H9 (cell line): ENCODE data around the gene IST1. TPM values are rescaled to one million over a fixed set of nuclear protein-coding genes. Genes with fewer than 3 reads are reported as not detected.

ENCODE experiments used
- DNase-seq: peaks from one replicate; pipeline ENCODE4 v3.0.0-alpha.2; 2017
- H2AFZ ChIP-seq: one replicate; pipeline ENCODE4 v1.6.1; 2013; ENCODE audit warnings: mild to moderate bottlenecking, low read length, control low read depth, moderate library complexity
- H2AK5ac ChIP-seq: 2 replicates; pipeline ENCODE4 v1.6.1; 2013; ENCODE audit warnings: low read length, control low read depth, mixed read lengths; ENCODE audit not compliant: insufficient read length
- H2BK120ac ChIP-seq: one replicate; pipeline ENCODE4 v1.6.1; 2013; ENCODE audit warnings: low read depth, mild to moderate bottlenecking, low read length, control low read depth, inconsistent platforms; ENCODE audit not compliant: poor library complexity, severe bottlenecking
- H2BK12ac ChIP-seq: 2 replicates; pipeline ENCODE4 v1.6.1; 2013; ENCODE audit warnings: low read length, control low read depth, mixed read lengths, low read depth; ENCODE audit not compliant: insufficient read length
- H2BK15ac ChIP-seq: 2 replicates; pipeline ENCODE4 v1.6.1; 2013; ENCODE audit warnings: low read depth, low read length, control low read depth
- H2BK20ac ChIP-seq: one replicate; pipeline ENCODE4 v1.6.1; 2013; ENCODE audit warnings: low read depth, mild to moderate bottlenecking, low read length, control low read depth, inconsistent platforms; ENCODE audit not compliant: poor library complexity, severe bottlenecking
- H2BK5ac ChIP-seq: 2 replicates; pipeline ENCODE4 v1.6.1; 2013; ENCODE audit warnings: low read length, control low read depth, mixed read lengths; ENCODE audit not compliant: insufficient read length
- H3K14ac ChIP-seq: 2 replicates; pipeline ENCODE4 v1.6.1; 2013; ENCODE audit warnings: low read length, control low read depth; ENCODE audit not compliant: insufficient read depth
- H3K18ac ChIP-seq: 2 replicates; pipeline ENCODE4 v1.6.1; 2013; ENCODE audit warnings: low read depth, mild to moderate bottlenecking, mixed read lengths, low read length, control low read depth; ENCODE audit not compliant: insufficient read length
- H3K23ac ChIP-seq: 2 replicates; pipeline ENCODE4 v1.6.1; 2013; ENCODE audit warnings: low read length, control low read depth, mixed read lengths, low read depth; ENCODE audit not compliant: insufficient read length
- H3K23me2 ChIP-seq: 2 replicates; pipeline ENCODE4 v1.6.1; 2013; ENCODE audit warnings: low read depth, mild to moderate bottlenecking, mixed read lengths, low read length, control low read depth; ENCODE audit not compliant: insufficient read length, poor library complexity, severe bottlenecking
- H3K27ac ChIP-seq: 2 replicates; pipeline ENCODE4 v1.5.1; 2013; ENCODE audit warnings: low read length, control low read depth, mixed read lengths, low read depth; ENCODE audit not compliant: insufficient read length
- H3K27me3 ChIP-seq: 2 replicates; pipeline ENCODE4 v1.6.1; 2013; ENCODE audit warnings: low read length, control low read depth, inconsistent platforms; ENCODE audit not compliant: insufficient read depth
- H3K4ac ChIP-seq: 2 replicates; pipeline ENCODE4 v1.6.1; 2013; ENCODE audit warnings: low read depth, mild to moderate bottlenecking, control low read depth, inconsistent platforms, low read length, moderate library complexity
- H3K4me1 ChIP-seq: 2 replicates; pipeline ENCODE4 v1.6.1; 2013; ENCODE audit warnings: low read length, control low read depth, inconsistent platforms; ENCODE audit not compliant: insufficient read depth
- H3K4me2 ChIP-seq: 2 replicates; pipeline ENCODE4 v1.6.1; 2013; ENCODE audit warnings: low read length, control low read depth, mixed read lengths; ENCODE audit not compliant: insufficient read length, insufficient read depth
- H3K56ac ChIP-seq: 2 replicates; pipeline ENCODE4 v1.6.1; 2013; ENCODE audit warnings: low read depth, mild to moderate bottlenecking, mixed read lengths, low read length, control low read depth; ENCODE audit not compliant: insufficient read length
- H3K79me1 ChIP-seq: 2 replicates; pipeline ENCODE4 v1.6.1; 2013; ENCODE audit warnings: low read depth, mild to moderate bottlenecking, moderate library complexity, low read length, control low read depth, inconsistent platforms; ENCODE audit not compliant: insufficient read depth, poor library complexity, severe bottlenecking
- H3K79me2 ChIP-seq: 2 replicates; pipeline ENCODE4 v1.6.1; 2013; ENCODE audit warnings: low read length, control low read depth, inconsistent platforms; ENCODE audit not compliant: insufficient read depth
- H3K9ac ChIP-seq: 2 replicates; pipeline ENCODE4 v1.6.1; 2013; ENCODE audit warnings: low read length, control low read depth, mixed read lengths; ENCODE audit not compliant: insufficient read length; ENCODE audit errors: extremely low read depth
- H3K9me3 ChIP-seq: one replicate; pipeline ENCODE4 v1.6.1; 2013; ENCODE audit warnings: low read depth, low read length, inconsistent platforms; ENCODE audit not compliant: control insufficient read depth
- H3T11ph ChIP-seq: one replicate; pipeline ENCODE4 v1.6.1; 2013; ENCODE audit warnings: mild to moderate bottlenecking, low read length, control low read depth, inconsistent platforms
- H4K20me1 ChIP-seq: one replicate; pipeline ENCODE4 v1.6.1; 2013; ENCODE audit not compliant: control insufficient read depth, insufficient read length, insufficient read depth
- H4K5ac ChIP-seq: 2 replicates; pipeline ENCODE4 v1.6.1; 2013; ENCODE audit warnings: low read depth, mild to moderate bottlenecking, mixed read lengths, low read length, control low read depth; ENCODE audit not compliant: insufficient read length
- H4K8ac ChIP-seq: replicated peaks from 2 replicates; pipeline ENCODE4 v1.6.1; 2013; ENCODE audit warnings: low read length, control low read depth, mixed read lengths, low read depth; ENCODE audit not compliant: insufficient read length
- H4K91ac ChIP-seq: 2 replicates; pipeline ENCODE4 v1.6.1; 2013; ENCODE audit warnings: low read depth, mild to moderate bottlenecking, moderate library complexity, mixed read lengths, low read length, control low read depth; ENCODE audit not compliant: insufficient read length
- H3K27ac Mint-ChIP-seq, 3 experiments: 2 replicates in 2 of 3; 3 replicates in 1 of 3; pipeline ENCODE4 v1.8.0; 2020 to 2021; ENCODE audit warnings: mixed read lengths in 3 of 3, mild to moderate bottlenecking in 1 of 3, moderate library complexity in 1 of 3
- H3K27me3 Mint-ChIP-seq: 2 replicates; pipeline ENCODE4 v1.8.0; 2021; ENCODE audit warnings: low read depth, mild to moderate bottlenecking, moderate library complexity, mixed read lengths
- H3K36me3 Mint-ChIP-seq, 3 experiments: 2 replicates in 2 of 3; 3 replicates in 1 of 3; pipeline ENCODE4 v1.8.0; 2020 to 2021; ENCODE audit warnings: low read depth in 3 of 3, mixed read lengths in 3 of 3; ENCODE audit not compliant: insufficient read depth in 1 of 3
- H3K4me1 Mint-ChIP-seq, 2 experiments: 2 replicates each; pipeline ENCODE4 v1.8.0; 2020; ENCODE audit warnings: mixed read lengths in 2 of 2
- H3K4me3 Mint-ChIP-seq, 2 experiments: 2 replicates in 1 of 2; 3 replicates in 1 of 2; pipeline ENCODE4 v1.8.0; 2020 to 2021; ENCODE audit warnings: mild to moderate bottlenecking in 2 of 2, mixed read lengths in 2 of 2, moderate library complexity in 1 of 2
- H3K9me3 Mint-ChIP-seq, 2 experiments: 2 replicates in 1 of 2; 3 replicates in 1 of 2; pipeline ENCODE4 v1.8.0; 2020; ENCODE audit warnings: mild to moderate bottlenecking in 2 of 2, mixed read lengths in 2 of 2, moderate library complexity in 1 of 2
- CTCF ChIP-seq: fragments of 200-600 bp; sonication (generic); conservative IDR thresholded peaks from 3 replicates; pipeline ENCODE4 v1.8.0; 2021; ENCODE audit warnings: antibody characterized with exemption, mild to moderate bottlenecking
- WGBS: extraction: QIAGEN DNeasy Blood & Tissue Kit; methylation state at CpG from one replicate; pipeline ENCODE4 v1.1.7; 2013; ENCODE audit warnings: missing lambda C conversion rate, low lambda C conversion rate, mixed read lengths; ENCODE audit not compliant: insufficient read length; ENCODE audit errors: extremely low coverage; 5-methylcytosine and 5-hydroxymethylcytosine counted together
- total RNA-seq: library from RNA; stranded (reverse); gene quantifications from 2 replicates; pipeline ENCODE4 v1.2.1, GENCODE V29; 2021

IST1 gene
- total RNA-seq, 1 experiment from 2014 or later: 263 TPM

GRCh38 chr16:71920658-71921057, 25.3 kb downstream of the IST1 start:
- no peaks in the 10 kb centered on the region for H3K23me2 ChIP-seq
- H3K14ac ChIP-seq: no peak overlapping the region
- Mint-ChIP-seq H3K27me3 (no peaks in the 10 kb centered on the region), H3K4me3 (no peak overlapping the region), H3K36me3 (peaks cover 73 to 99% (median 98%) of the 10 kb centered on the region in 3 experiments), H3K4me1 (no peaks in the 10 kb centered on the region), H3K9me3 (no peaks in the 10 kb centered on the region), H3K27ac (no peak overlapping the region)
- H3K27ac ChIP-seq: no peak overlapping the region
- no peak overlapping the region for H4K91ac ChIP-seq
- H4K5ac ChIP-seq: no peak overlapping the region
- H3K4ac ChIP-seq: no peak overlapping the region
- peaks cover 9% of the 10 kb centered on the region for H3K79me1 ChIP-seq
- no peak overlapping the region for H4K8ac ChIP-seq
- no peak overlapping the region for H3K9ac ChIP-seq
- no peak overlapping the region for H2BK12ac ChIP-seq
- no peak overlapping the region for H3T11ph ChIP-seq
- H2BK15ac ChIP-seq: no peak overlapping the region
- no CpG with 5 or more reads among the region's 2 CpGs for WGBS
- H3K4me2 ChIP-seq: no peak overlapping the region
- H2BK20ac ChIP-seq: no peak overlapping the region
- H3K9me3 ChIP-seq: no peaks in the 10 kb centered on the region
- H4K20me1 ChIP-seq: no peaks in the 10 kb centered on the region
- H3K18ac ChIP-seq: no peak overlapping the region
- H2BK120ac ChIP-seq: no peak overlapping the region
- no peak overlapping the region for H2AFZ ChIP-seq
- no peak overlapping the region for H3K23ac ChIP-seq
- H2AK5ac ChIP-seq: no peak overlapping the region
- H3K4me1 ChIP-seq: no peaks in the 10 kb centered on the region
- no peak for DNase-seq
- no peak for TF ChIP-seq CTCF
- H2BK5ac ChIP-seq: no peak overlapping the region
- H3K27me3 ChIP-seq: no peaks in the 10 kb centered on the region
- H3K79me2 ChIP-seq: peaks cover 4% of the 10 kb centered on the region
- no peak overlapping the region for H3K56ac ChIP-seq
